HCT116 (cell line): ENCODE measurements around the gene GJA10. TPM values are rescaled to one million over a fixed set of nuclear protein-coding genes. Genes with fewer than 3 reads are reported as not detected.
"Not testable (repeated sequence)": the region's sequence is repeated elsewhere in the genome, so short reads cannot be mapped to it uniquely, and the experiment has no call there.

Experiments
- ATAC-seq: fragments of 200-7000 bp; cut with Tn5 transposase; 2 replicates; pipeline ENCODE4 v1.9.1; 2020; ENCODE audit warnings: mild to moderate bottlenecking, moderate library complexity
- BruUV-seq: library from RNA; stranded (reverse); fragments of 400-500 nt; replicated peaks from 2 replicates; lab custom pipeline; 2021; lab: Mats Ljungman, UMichigan
- CTCF ChIA-PET: fragments of 300-600 bp; sonication (Branson Sonifier 250); formaldehyde crosslinking; loops from one replicate; lab custom pipeline; 2021; ENCODE audit warnings: antibody characterized with exemption; lab: Charles Lee
- POLR2A ChIA-PET: fragments of 300-600, 350-600 bp; sonication (Branson Sonifier 250); formaldehyde crosslinking; loops from one replicate; lab custom pipeline; 2021; ENCODE audit warnings: antibody characterized with exemption; lab: Charles Lee
- RAD21 ChIA-PET, 2 experiments: fragments of 300-600 bp; sonication (Branson Sonifier 250); formaldehyde crosslinking; loops; one replicate each; lab custom pipeline; 2023; ENCODE audit warnings: low total read pairs in 2 of 2; ENCODE audit not compliant: uncharacterized antibody in 2 of 2, unreplicated experiment in 2 of 2, low non-redundant PET in 1 of 2; lab: Charles Lee
- DNase-seq: peaks from one replicate; pipeline ENCODE4 v3.0.0-alpha.2; 2010; ENCODE audit warnings: low read depth, low spot score
- H2AFZ ChIP-seq: fragments of 200-600 bp; shearing (Covaris generic), sonication (generic); 2 replicates; pipeline ENCODE4 v1.6.1; 2017; ENCODE audit warnings: low read depth, mixed run types, mixed read lengths, antibody characterized with exemption, low read length; ENCODE audit not compliant: poor library complexity, severe bottlenecking
- H3K27ac ChIP-seq: 2 replicates; pipeline ENCODE4 v1.5.1; 2012; ENCODE audit warnings: low read depth, low read length
- H3K27me3 ChIP-seq: fragments of 200-600 bp; sonication (generic); 2 replicates; pipeline ENCODE4 v1.6.1; 2016; ENCODE audit warnings: mixed run types, low read length, mixed read lengths; ENCODE audit not compliant: insufficient read depth
- H3K36me3 ChIP-seq, 2 experiments: fragments of 200-500 bp in 1 of 2; fragments of 200-600 bp in 1 of 2; sonication (Bioruptor generic) in 1 of 2; sonication (generic) in 1 of 2; 2 replicates each; pipeline versions ENCODE4 v1.5.1 to v1.6.1; 2014 to 2016; ENCODE audit warnings: low read length in 2 of 2, inconsistent platforms in 1 of 2, mixed read lengths in 1 of 2, mixed run types in 1 of 2; ENCODE audit not compliant: insufficient read depth in 2 of 2, control insufficient read depth in 1 of 2
- H3K4me1 ChIP-seq, 2 experiments: fragments of 200-600 bp in 1 of 2; sonication (generic) in 1 of 2; 2 replicates each; pipeline versions ENCODE4 v1.5.1 to v1.6.1; 2012 to 2017; ENCODE audit warnings: low read length in 2 of 2, inconsistent platforms in 1 of 2, mild to moderate bottlenecking in 1 of 2, mixed read lengths in 1 of 2, mixed run types in 1 of 2, moderate library complexity in 1 of 2; ENCODE audit not compliant: insufficient read depth in 2 of 2, control insufficient read depth in 1 of 2
- H3K4me2 ChIP-seq: fragments of 200-600 bp; sonication (generic); 2 replicates; pipeline ENCODE4 v1.6.1; 2017; ENCODE audit warnings: mixed run types, low read length, mixed read lengths
- H3K4me3 ChIP-seq, 2 experiments: fragments of 200-600 bp in 1 of 2; sonication (generic) in 1 of 2; replicated peaks in 1 of 2; 2 replicates each; pipeline ENCODE4 v1.5.1; 2011 to 2016; ENCODE audit warnings: low read length in 2 of 2, control low read depth in 1 of 2, low read depth in 1 of 2, mild to moderate bottlenecking in 1 of 2, mixed read lengths in 1 of 2, mixed run types in 1 of 2
- H3K79me2 ChIP-seq: fragments of 200-600 bp; sonication (generic); 2 replicates; pipeline ENCODE4 v1.6.1; 2017; ENCODE audit warnings: mild to moderate bottlenecking, mixed run types, low read length, moderate library complexity, mixed read lengths; ENCODE audit not compliant: insufficient read depth
- H3K9ac ChIP-seq: fragments of 200-600 bp; sonication (generic); 2 replicates; pipeline ENCODE4 v1.6.1; 2016; ENCODE audit warnings: low read length, mixed read lengths
- H3K9me2 ChIP-seq: fragments of 200-600 bp; sonication (generic), shearing (Covaris generic); 2 replicates; pipeline ENCODE4 v1.6.1; 2017; ENCODE audit warnings: mixed run types, mild to moderate bottlenecking, moderate library complexity; ENCODE audit not compliant: insufficient read depth
- H3K9me3 ChIP-seq, 2 experiments: fragments of 200-500 bp in 1 of 2; fragments of 200-600 bp in 1 of 2; sonication (Bioruptor generic) in 1 of 2; sonication (generic) in 1 of 2; 2 replicates each; pipeline ENCODE4 v1.6.1; 2014 to 2017; ENCODE audit warnings: low read length in 2 of 2, mixed read lengths in 2 of 2, inconsistent platforms in 1 of 2, low read depth in 1 of 2, mild to moderate bottlenecking in 1 of 2, mixed run types in 1 of 2, moderate library complexity in 1 of 2; ENCODE audit not compliant: control insufficient read depth in 1 of 2, insufficient read depth in 1 of 2
- H4K20me1 ChIP-seq: fragments of 200-600 bp; sonication (generic), shearing (Covaris generic); 2 replicates; pipeline ENCODE4 v1.6.1; 2017; ENCODE audit warnings: mixed run types, mild to moderate bottlenecking, moderate library complexity; ENCODE audit not compliant: insufficient read depth
- CTCF ChIP-seq, 3 experiments: fragments of 200-600 bp in 1 of 3; sonication (generic) in 1 of 3; IDR thresholded peaks in 2 of 3; conservative IDR thresholded peaks in 1 of 3; 2 replicates each; pipeline ENCODE4 v1.5.1; 2012 to 2017; ENCODE audit warnings: low read depth in 2 of 3, low read length in 2 of 3, antibody characterized with exemption in 1 of 3, borderline replicate concordance in 1 of 3, control low read depth in 1 of 3, mild to moderate bottlenecking in 1 of 3, mixed read lengths in 1 of 3, mixed run types in 1 of 3, moderate library complexity in 1 of 3; ENCODE audit not compliant: insufficient read depth in 1 of 3
- RAD21 ChIP-seq: IDR thresholded peaks from 2 replicates; pipeline ENCODE4 v1.6.1; 2012; ENCODE audit warnings: low read depth, mild to moderate bottlenecking
- SRF ChIP-seq: IDR thresholded peaks from 2 replicates; pipeline ENCODE4 v1.6.1; 2012; ENCODE audit warnings: low read depth
- intact Hi-C: fragments of 100-400 bp; cut with micrococcal nuclease; formaldehyde crosslinking; loops from 2 replicates; pipeline ENCODE4 v1.10.0; 2022
- total RNA-seq: library from RNA; stranded (reverse); gene quantifications from one replicate; pipeline ENCODE4 v1.2.1, GENCODE V29; 2021; ENCODE audit not compliant: unreplicated experiment
- TF ChIP-seq, protein P1 (sequence below): IDR thresholded peaks from 2 replicates; pipeline ENCODE4 v1.6.1; 2012; ENCODE audit warnings: low read depth

Gene GJA10
- total RNA-seq, 1 experiment from 2014 or later, result not detected

- H2AFZ ChIP-seq, H3K4me3 ChIP-seq, H3K9me3 ChIP-seq, H3K9me2 ChIP-seq, H3K27me3 ChIP-seq, H3K9ac ChIP-seq, H3K4me2 ChIP-seq, H3K36me3 ChIP-seq, H4K20me1 ChIP-seq, POLR2A ChIA-PET, DNase-seq, CTCF ChIA-PET, H3K27ac ChIP-seq, BruUV-seq, H3K79me2 ChIP-seq, intact Hi-C loops, H3K4me1 ChIP-seq: not testable (repeated sequence)
- peak; percentile 74 for ATAC-seq
- RAD21 ChIA-PET, result interaction anchor here in 1 of 2 experiments (1.1 kb wide), 1 partner anchor 48 kb away, joined by 3 read pairs; no protein-coding TSS in a partner anchor
- TF ChIP-seq RAD21, result peak; percentile 45; the same call in 1 of the 2 replicates
- TF ChIP-seq CTCF (IDR thresholded peaks at IDR 0.05 in 2 of 3, conservative IDR thresholded peaks at IDR 0.05 in 1 of 3; ENCODE audit: borderline replicate concordance in 1 of 3, insufficient read depth in 1 of 3, low read depth in 2 of 3, low read length in 2 of 3), result peak; percentile 9 to 48 (median 12); a peak in 3 of 6 replicates
These were observed 1.7 kb upstream of the GJA10 start for GRCh38 chr6:89892577-89892976.

GRCh38 chr6:89895276-89895874 is 1.1 kb downstream of the GJA10 start:
- H3K9me2 ChIP-seq, result no peaks in the 10 kb centered on the region
- intact Hi-C loops, result no loop called here
- RAD21 ChIA-PET, result no interaction called here
- TF ChIP-seq, protein P1, sequence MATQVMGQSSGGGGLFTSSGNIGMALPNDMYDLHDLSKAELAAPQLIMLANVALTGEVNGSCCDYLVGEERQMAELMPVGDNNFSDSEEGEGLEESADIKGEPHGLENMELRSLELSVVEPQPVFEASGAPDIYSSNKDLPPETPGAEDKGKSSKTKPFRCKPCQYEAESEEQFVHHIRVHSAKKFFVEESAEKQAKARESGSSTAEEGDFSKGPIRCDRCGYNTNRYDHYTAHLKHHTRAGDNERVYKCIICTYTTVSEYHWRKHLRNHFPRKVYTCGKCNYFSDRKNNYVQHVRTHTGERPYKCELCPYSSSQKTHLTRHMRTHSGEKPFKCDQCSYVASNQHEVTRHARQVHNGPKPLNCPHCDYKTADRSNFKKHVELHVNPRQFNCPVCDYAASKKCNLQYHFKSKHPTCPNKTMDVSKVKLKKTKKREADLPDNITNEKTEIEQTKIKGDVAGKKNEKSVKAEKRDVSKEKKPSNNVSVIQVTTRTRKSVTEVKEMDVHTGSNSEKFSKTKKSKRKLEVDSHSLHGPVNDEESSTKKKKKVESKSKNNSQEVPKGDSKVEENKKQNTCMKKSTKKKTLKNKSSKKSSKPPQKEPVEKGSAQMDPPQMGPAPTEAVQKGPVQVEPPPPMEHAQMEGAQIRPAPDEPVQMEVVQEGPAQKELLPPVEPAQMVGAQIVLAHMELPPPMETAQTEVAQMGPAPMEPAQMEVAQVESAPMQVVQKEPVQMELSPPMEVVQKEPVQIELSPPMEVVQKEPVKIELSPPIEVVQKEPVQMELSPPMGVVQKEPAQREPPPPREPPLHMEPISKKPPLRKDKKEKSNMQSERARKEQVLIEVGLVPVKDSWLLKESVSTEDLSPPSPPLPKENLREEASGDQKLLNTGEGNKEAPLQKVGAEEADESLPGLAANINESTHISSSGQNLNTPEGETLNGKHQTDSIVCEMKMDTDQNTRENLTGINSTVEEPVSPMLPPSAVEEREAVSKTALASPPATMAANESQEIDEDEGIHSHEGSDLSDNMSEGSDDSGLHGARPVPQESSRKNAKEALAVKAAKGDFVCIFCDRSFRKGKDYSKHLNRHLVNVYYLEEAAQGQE, result peak; percentile 96
- TF ChIP-seq SRF, result no peak
- no peaks in the 10 kb centered on the region for H3K9me3 ChIP-seq
- H3K79me2 ChIP-seq, result no peaks in the 10 kb centered on the region
- H3K27me3 ChIP-seq, result peaks cover 7% of the 10 kb centered on the region; the same call in 1 of the 2 replicates
- no TSS peak for BruUV-seq
- DNase-seq (no peak), ATAC-seq (peak; percentile 70)
- no peaks in the 10 kb centered on the region for H4K20me1 ChIP-seq
- H3K9ac ChIP-seq, result no peak overlapping the region
- H3K36me3 ChIP-seq, result no peaks in the 10 kb centered on the region
- CTCF ChIA-PET, result no interaction called here
- no peak overlapping the region for H3K4me2 ChIP-seq
- POLR2A ChIA-PET, result no interaction called here
- H3K27ac ChIP-seq, result no peak overlapping the region
- H3K4me3 ChIP-seq, result no peak overlapping the region
- H3K4me1 ChIP-seq, result no peaks in the 10 kb centered on the region
- no peak overlapping the region for H2AFZ ChIP-seq
